ENCODE measurements around the gene SPIB.

- TF ChIP-seq CTCF (conservative IDR thresholded peaks at IDR 0.05; ENCODE audit: low read depth in 2 of 2): no peak
- TF ChIP-seq EZH2 (IDR thresholded peaks at IDR 0.05; ENCODE audit: low read depth, unreplicated experiment): no peak
- TF ChIP-seq, protein P1, sequence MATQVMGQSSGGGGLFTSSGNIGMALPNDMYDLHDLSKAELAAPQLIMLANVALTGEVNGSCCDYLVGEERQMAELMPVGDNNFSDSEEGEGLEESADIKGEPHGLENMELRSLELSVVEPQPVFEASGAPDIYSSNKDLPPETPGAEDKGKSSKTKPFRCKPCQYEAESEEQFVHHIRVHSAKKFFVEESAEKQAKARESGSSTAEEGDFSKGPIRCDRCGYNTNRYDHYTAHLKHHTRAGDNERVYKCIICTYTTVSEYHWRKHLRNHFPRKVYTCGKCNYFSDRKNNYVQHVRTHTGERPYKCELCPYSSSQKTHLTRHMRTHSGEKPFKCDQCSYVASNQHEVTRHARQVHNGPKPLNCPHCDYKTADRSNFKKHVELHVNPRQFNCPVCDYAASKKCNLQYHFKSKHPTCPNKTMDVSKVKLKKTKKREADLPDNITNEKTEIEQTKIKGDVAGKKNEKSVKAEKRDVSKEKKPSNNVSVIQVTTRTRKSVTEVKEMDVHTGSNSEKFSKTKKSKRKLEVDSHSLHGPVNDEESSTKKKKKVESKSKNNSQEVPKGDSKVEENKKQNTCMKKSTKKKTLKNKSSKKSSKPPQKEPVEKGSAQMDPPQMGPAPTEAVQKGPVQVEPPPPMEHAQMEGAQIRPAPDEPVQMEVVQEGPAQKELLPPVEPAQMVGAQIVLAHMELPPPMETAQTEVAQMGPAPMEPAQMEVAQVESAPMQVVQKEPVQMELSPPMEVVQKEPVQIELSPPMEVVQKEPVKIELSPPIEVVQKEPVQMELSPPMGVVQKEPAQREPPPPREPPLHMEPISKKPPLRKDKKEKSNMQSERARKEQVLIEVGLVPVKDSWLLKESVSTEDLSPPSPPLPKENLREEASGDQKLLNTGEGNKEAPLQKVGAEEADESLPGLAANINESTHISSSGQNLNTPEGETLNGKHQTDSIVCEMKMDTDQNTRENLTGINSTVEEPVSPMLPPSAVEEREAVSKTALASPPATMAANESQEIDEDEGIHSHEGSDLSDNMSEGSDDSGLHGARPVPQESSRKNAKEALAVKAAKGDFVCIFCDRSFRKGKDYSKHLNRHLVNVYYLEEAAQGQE (IDR thresholded peaks at IDR 0.05; ENCODE audit: unreplicated experiment): no peak
- TF ChIP-seq ZNF331 (CRISPR knock-in tag; IDR thresholded peaks at IDR 0.05; ENCODE audit: low read depth): no peak
- no peak for TF ChIP-seq POLR2AphosphoS5 (IDR thresholded peaks at IDR 0.05; ENCODE audit: low read depth)
Measured at GRCh38 chr19:50479761-50480251, 61.1 kb downstream of the SPIB start.
